HG03558 (cell line): ENCODE measurements around the gene ACAD11.
"Not testable (repeated sequence)": the region's sequence is repeated elsewhere in the genome, so short reads cannot be mapped to it uniquely, and the experiment has no call there.

ENCODE experiments used
- ATAC-seq: cut with Tn5 transposase; IDR thresholded peaks from one replicate; pipeline ENCODE4 v1.9.1; 2021; ENCODE audit warnings: moderate number of reproducible peaks; ENCODE audit not compliant: unreplicated experiment; ENCODE audit errors: extremely low read depth

ACAD11 gene

DNA sequence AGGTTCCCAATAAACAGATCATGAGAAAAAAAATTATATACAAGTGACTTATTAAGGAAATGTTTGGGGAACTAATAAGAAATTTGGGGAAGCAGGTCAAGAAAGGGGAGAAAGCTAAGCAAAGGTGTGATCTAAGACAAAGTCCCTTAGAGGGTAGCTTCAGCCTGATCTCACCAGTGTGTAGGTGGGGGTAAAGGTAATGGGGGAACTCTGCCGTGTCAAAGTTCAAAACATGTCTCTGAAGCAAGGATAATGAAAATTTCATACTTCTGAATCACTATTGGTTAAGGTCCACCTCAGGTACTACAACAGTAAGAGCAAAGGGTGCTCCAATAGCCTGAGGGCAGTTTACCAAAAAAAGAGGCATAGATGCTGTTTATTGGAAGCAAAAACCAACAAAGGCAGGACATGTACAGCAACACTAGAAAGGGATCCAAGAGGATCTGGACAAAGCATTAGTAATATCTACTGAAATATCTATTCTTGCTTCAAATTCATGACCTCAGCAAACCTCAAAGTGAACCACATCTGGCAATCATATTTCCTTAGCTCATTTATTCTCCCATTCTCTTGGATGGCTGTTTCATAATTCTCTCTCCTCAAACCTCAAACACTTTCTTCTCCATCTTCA lies 6.9 kb downstream of the ACAD11 start:
- no peak for ATAC-seq

DNA sequence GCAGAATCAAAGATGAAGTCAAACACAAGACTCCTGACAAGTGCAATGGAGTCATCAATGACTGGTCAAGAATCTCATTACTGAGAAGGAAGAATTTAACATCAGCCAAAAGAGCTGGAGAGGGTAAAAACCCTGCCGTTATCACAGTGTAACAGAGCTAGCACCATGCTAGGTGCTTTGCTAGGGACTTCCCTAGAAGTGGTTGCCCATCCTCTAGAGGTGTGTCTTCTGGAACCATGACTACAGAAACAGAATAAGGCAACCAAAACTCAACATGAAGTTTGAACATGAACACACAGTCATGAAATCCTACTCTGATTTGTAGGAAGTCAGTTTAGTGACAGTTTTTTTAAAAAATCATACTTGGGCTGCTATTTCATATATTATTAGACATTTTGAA lies 9.5 kb downstream of the ACAD11 start:
- no peak for ATAC-seq

DNA sequence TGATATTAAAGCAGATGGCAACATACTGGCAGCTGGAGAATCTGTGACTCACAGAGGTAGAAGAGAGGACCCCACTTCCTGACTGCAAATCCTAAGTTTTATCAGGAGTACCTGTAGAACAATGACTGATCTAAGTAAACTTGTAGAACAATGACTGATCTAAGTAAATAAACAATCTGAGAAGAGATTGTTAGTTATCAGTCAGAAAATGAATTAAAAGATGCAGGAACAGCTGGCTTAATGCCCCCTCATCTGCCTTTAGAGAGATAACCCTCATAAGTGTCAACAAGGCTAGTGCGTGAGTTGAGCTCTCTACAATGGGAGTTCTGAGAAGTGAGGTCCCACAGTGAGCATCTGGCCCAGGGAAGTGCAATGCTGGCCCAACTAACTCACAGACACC lies 14.6 kb downstream of the ACAD11 start:
- ATAC-seq, result no peak

GRCh38 chr3:132643366-132643765 lies 16.2 kb downstream of the ACAD11 start:
- ATAC-seq, result no peak

DNA sequence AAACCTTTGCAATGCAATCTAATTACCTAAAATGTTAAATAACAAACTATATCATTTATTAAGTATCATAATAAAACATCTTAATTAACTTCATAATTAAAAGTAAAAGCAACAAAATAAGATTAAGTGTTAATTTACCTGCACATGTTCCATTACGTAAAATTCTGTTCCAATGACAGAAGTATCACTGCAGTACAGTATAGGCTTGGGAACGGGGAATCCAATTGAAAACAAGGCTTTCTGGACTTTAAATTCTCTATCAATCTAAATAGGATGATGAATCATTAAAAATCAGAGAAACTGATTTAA lies 17.1 kb downstream of the ACAD11 start:
- ATAC-seq, result no peak

GRCh38 chr3:132641837-132642538 lies 17.6 kb downstream of the ACAD11 start:
- ATAC-seq, result no peak

DNA sequence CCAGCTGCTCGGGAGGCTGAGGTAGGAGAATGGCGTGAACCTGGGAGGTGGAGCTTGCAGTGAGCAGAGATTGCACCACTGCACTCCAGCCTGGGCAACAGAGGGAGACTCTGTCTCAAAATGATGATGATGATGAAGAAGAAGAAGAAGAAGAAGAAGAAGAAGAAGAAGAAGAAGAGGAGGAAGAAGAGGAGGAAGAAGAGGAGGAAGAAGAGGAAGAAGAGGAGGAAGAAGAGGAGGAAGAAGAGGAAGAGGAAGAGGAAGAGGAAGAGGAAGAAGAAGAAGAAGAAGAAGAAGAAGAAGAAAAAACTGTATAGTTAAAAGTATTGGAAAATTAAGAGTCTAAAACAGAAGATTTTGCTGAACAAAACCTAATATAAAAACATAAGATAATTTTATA lies 18.2 kb downstream of the ACAD11 start:
- ATAC-seq, result not testable (repeated sequence)

DNA sequence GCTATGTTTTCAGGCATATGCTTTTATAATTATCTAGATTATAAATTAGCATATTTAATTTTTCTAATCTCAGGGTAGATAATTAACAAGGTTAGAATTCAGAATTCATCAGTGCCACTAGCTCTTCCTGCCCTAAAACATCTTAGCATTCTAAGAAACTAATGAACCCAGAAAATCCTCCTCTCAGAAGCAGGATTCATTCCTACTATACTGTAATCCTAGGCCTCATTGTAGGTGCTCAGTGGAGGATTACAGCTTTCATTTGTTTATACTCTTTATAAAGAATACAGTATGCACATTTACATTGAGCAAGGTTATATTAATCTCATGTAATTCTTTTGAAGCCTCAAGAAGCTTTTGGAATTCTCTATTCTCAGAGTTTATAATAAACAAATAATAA lies 20.9 kb downstream of the ACAD11 start:
- no peak for ATAC-seq

DNA sequence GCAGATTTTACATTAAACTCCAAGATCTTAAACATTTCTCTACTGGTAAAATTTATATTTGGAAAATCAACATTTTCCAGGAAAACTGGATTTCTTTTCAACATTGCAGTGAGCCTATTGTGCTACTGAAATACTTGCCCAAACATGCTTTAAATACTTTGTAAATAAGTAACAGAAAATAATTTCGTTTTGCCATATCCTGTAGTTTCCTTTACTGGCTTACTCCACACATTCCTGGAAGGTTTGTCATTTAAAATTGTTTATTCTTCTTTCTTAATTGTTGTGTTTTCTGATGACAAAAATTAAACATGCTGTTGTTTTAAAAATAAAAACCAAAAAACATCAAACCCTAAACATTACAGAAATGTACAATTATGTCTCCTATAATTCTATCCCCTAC lies 22.0 kb downstream of the ACAD11 start:
- ATAC-seq, result no peak

DNA sequence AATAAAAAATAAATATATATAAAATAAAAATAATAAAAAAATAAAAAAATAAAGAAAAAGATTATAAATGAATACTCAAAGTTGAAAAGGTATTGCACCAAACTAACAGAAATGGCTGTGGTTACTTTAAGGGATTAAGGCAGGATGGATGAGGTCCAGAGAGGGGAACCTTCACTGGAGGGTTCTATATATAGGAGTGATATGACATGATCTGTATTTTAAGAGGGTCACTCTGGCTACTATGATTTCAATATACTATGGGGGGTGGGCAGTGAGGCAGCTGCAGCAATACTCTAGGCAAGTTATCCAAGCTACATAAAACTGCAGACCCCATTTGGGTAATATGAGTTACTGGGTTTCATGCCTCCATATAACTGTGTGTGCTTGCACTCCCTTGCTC lies 24.6 kb downstream of the ACAD11 start:
- ATAC-seq, result no peak

DNA sequence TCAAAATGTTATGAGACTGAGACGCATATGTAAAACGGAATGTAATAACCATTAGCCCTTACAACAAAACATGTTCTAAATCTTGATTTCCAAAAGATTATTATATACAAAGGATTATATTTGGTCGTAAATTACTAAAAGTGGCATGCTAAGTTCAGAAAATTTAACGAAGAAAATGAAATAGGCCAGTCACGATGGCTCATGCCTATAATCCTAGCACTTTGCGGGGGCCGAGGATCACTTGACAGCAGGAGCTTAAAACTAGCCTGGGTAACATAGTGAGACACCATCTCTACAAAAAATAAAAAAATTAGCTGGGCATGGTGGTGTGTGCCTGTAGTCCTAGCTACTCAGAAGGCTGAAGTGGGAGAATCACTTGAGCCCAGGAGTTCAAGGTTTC lies 29.0 kb downstream of the ACAD11 start:
- no peak for ATAC-seq

DNA sequence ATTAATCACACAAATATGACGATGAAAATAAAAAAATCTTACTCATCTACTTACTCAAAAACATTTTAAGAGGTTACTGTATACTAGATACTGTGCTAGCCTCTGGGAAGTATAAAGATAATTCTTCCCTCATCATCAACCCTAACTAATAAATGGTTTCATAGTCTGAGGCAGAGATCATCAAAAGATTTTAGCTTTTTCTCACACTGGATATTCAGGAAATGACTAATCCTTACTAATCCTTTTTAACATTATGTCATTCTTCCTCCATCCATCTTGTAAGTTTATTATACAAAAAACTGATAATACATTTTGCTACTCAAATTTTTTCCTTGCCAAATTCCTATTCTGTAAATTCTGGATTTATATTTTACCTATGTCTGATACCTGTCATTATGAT lies 29.7 kb downstream of the ACAD11 start:
- ATAC-seq, result no peak

DNA sequence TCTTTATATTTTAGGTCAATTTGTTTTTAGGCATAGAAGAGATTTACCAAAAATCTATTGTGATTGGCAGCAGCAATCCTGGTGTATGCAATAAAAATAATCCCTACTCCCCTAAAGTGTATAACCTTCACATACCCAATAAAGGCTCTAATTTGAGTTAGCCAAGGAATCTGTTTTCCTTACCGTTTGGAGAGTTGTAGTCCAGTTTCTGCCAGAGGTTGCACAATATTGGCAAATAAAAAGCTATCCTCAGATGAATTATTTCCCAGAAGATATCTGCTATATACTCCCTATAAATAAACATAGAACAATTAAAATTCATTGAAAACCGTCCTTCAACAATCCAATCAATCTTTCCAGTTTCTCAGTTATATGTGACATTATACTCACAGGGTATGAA lies 31.5 kb downstream of the ACAD11 start:
- ATAC-seq, result no peak

DNA sequence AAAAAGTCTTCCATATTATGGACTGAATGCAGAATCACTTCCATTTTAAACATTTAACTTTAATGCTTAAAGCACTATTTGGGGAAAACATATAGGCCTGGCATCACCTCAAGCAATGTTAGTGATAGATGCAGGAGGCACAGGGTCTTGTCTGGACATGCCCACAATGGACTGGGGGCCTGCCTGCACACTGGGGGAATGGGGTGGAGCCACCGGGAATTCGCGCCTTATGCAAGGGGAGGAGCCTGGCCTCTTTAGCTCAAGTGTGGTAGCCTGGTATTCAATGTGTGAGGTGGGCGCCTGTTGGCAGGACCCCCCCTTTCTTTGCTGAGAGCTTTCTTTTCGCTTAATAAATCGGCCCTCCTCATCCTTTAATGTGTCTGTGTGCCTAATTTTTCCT lies 32.7 kb downstream of the ACAD11 start:
- no peak for ATAC-seq

DNA sequence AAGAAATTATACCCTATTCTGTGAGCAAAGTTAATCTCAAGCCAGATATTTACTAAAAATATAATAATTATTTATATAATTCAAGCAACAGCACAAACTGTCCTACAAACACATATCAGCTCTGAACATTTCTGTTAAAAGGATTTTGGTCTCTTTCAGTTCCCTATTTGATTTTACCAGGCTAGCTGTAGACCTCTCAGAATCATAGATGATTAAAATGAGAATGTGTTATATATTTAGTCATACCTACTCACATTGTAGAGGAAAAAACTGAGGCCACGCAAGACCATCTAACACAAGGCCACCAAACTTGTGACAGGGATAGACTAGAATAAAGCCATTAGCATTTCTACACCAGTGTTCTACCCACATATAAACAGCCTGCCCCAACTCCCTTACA lies 34.0 kb downstream of the ACAD11 start:
- no peak for ATAC-seq

DNA sequence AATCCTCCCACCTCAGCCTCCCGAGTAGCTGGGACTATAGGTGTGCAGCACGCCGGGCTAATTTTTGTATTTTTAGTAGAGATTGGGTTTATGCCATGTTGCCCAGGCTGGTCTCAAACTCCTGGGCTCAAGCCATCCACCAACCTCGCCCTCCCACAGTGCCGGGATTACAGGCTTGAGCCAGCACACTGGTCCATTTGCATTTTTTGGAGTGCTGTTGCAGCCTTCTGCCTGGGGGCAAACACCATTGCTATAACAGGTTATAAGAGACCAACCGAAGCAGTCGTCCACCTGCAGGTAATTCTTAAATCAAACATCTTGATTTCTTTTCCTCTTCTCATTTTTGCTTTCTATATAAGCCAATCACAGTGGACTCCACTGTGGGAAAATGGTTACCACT lies 34.8 kb downstream of the ACAD11 start:
- ATAC-seq, result no peak

DNA sequence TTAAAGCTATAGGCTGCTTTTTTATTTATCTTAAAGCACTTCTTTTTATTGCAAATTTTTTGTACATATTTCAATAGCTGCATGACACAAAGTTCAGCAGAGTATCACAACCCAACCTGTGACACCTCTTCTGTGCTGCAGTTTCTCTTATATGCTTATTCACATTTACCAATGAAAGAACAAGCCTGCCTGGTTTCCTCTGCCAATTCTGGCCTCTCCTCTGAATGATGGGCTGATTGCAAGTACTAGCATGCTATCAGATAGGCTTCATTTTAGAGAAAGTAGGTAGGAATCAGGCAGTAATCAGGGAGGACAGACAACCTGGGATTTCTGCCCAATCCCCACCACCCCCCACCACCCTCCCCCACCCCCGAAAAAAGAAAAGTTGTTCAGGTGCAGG lies 36.0 kb downstream of the ACAD11 start:
- ATAC-seq, result no peak

DNA sequence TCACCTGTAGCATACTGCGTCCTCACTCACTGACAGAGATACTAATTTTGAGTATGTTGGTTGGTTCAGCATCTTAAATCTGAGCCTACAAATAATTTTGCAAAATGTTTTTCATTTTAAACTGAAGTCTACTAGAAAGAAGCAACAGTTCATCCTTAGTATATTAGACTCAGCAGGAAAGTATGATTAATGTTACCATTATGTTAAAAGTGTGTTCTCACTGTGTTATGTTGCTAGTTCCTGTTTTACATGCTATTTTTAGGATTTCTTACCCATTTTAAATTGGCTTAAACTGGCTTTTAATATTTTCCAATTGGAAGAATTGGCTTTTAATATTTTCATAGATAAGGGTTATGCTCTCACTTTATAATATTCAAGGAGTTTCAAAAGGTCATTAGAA lies 36.8 kb downstream of the ACAD11 start:
- no peak for ATAC-seq

DNA sequence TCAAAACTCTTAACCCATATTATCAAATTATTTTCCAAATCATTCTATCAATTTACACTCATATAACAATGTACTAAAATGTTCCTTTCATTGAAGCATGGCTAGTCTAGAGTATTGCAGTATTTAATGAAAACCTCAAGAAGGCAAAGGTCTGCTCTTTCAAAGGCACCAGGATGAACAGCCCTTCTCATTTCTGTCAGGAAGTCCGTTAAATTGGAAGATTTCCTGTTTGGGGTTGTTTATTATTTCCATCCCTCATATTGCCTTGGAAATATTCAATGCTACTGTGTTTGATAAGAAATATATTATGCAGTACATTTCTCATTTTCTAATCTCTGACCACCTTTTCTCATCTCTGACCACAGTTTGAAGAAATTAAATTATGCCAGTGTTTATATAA lies 37.5 kb downstream of the ACAD11 start:
- ATAC-seq, result no peak

GRCh38 chr3:132616780-132617179 lies 42.8 kb downstream of the ACAD11 start:
- no peak for ATAC-seq

GRCh38 chr3:132615881-132616280 lies 43.7 kb downstream of the ACAD11 start:
- no peak for ATAC-seq

- ATAC-seq, result not testable (repeated sequence)
Measured at GRCh38 chr3:132615301-132615700, 44.3 kb downstream of the ACAD11 start.
